ENCODE results near the gene ATIC.

DNA sequence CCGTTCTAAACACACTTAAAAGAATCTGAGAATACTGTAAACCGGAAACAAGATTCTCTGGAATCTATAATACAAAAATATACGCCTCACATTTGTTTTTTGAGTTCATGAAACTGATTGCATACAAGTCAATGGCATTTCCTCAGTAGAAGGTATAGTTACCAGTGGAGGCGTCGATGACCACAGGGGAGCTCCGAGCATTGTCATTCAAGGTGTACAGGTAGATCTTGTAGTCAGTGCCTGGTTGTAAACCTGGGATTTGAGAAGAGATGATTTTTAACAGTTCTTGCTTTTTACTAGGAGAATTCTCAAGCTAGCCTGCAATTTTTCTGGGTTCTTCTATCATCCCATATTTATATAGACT lies 63.6 kb downstream of the ATIC start:
- TF ChIP-seq, protein P1, sequence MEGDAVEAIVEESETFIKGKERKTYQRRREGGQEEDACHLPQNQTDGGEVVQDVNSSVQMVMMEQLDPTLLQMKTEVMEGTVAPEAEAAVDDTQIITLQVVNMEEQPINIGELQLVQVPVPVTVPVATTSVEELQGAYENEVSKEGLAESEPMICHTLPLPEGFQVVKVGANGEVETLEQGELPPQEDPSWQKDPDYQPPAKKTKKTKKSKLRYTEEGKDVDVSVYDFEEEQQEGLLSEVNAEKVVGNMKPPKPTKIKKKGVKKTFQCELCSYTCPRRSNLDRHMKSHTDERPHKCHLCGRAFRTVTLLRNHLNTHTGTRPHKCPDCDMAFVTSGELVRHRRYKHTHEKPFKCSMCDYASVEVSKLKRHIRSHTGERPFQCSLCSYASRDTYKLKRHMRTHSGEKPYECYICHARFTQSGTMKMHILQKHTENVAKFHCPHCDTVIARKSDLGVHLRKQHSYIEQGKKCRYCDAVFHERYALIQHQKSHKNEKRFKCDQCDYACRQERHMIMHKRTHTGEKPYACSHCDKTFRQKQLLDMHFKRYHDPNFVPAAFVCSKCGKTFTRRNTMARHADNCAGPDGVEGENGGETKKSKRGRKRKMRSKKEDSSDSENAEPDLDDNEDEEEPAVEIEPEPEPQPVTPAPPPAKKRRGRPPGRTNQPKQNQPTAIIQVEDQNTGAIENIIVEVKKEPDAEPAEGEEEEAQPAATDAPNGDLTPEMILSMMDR (IDR thresholded peaks at IDR 0.05), result no peak
- TF ChIP-seq JUN (CRISPR knock-in tag; IDR thresholded peaks at IDR 0.05), result no peak
- TF ChIP-seq CREB1 (CRISPR knock-in tag; IDR thresholded peaks at IDR 0.05), result no peak
